ENCODE measurements around the gene TBC1D22A. TPM values are rescaled to one million over a fixed set of nuclear protein-coding genes. Genes with fewer than 3 reads are reported as not detected.

The TBC1D22A gene
- polyA plus RNA-seq, 1 experiment, result 19.8 TPM

DNA sequence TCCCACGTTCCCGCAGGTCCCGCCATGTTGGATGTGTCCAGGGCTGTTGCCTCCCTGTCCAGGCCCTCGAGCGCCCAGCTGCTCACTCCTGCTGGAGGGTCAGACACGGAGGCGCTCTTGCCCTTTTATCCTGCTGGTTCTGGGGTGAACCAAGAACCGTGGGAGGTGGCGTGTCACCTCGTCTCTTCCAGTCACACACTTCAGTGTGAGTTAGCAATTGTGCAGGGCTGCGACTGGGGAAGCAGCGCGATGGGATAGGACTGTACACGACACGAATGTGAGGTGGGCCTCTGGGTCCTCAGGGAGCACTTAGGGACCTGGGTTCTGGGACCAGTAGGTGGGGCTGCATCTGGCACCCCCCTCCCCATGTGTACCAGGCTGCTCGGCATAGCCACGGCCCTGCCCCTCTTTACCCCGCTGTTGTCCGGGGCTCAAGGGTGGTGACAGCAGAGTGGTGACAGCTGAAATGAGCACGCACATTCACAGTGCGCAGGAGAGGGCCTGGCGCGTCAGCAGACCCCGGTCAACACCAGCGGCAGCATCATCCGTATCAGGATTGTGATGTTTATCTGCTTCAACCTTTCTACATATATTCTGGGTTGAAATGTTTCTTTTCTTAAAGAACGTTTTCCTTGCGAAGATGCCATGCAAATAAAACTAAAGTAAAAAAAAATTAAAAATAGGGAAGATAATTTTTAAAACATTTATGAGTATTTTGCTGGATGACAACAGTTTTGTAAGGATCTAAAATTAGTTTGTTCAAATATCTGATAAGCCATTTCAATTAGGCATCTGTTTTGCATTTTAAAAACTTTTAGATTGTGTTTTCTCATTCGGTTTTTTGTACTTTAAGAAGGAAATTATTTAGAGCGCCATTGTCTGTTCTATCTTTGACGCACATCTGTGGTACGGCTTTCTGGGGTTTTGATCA lies 210.7 kb downstream of the TBC1D22A start:
- no peak overlapping the region for H3K4me3 ChIP-seq (ENCODE audit: low read depth, low read length)
- CTCF ChIA-PET, result no interaction called here
- POLR2A ChIA-PET, result no interaction called here

DNA sequence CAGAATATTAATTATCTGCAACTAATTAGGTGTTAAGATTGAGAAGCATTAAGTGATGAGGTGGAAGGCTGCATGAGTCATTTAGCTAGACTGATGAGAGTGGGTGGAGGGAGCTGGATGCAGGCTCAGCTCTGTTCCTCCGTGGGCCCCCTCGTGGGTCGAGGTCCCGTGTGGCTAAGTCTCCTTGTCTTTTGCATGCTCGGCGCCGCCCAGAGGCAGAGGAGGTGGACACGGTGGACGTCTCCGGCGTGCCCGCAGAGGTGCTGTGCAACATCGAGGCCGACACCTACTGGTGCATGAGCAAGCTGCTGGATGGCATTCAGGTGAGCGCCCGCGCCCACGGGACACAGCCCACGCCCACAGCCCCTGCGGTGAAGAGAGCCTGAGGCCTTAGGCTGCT lies 211.6 kb downstream of the TBC1D22A start:
- POLR2A ChIA-PET, result no interaction called here
- Histone ChIP-seq H3K4me3 (ENCODE audit: low read depth, low read length) (no peak overlapping the region), H3K9me3 (ENCODE audit: control insufficient read depth, insufficient read depth, low read length) (no peaks in the 10 kb centered on the region; the same call in 1 of the 2 replicates), H3K27me3 (ENCODE audit: control insufficient read depth, insufficient read depth, low read length) (no peaks in the 10 kb centered on the region), H3K27ac (ENCODE audit: low read depth, low read length) (no peak overlapping the region)
- no peak for DNase-seq (ENCODE audit: low read depth, low spot score)
- CTCF ChIA-PET, result no interaction called here
- TF ChIP-seq, protein P1, sequence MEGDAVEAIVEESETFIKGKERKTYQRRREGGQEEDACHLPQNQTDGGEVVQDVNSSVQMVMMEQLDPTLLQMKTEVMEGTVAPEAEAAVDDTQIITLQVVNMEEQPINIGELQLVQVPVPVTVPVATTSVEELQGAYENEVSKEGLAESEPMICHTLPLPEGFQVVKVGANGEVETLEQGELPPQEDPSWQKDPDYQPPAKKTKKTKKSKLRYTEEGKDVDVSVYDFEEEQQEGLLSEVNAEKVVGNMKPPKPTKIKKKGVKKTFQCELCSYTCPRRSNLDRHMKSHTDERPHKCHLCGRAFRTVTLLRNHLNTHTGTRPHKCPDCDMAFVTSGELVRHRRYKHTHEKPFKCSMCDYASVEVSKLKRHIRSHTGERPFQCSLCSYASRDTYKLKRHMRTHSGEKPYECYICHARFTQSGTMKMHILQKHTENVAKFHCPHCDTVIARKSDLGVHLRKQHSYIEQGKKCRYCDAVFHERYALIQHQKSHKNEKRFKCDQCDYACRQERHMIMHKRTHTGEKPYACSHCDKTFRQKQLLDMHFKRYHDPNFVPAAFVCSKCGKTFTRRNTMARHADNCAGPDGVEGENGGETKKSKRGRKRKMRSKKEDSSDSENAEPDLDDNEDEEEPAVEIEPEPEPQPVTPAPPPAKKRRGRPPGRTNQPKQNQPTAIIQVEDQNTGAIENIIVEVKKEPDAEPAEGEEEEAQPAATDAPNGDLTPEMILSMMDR (IDR thresholded peaks at IDR 0.05; ENCODE audit: low read depth, low read length), result no peak

More for the DNA sequence above, 210.7 kb downstream of the TBC1D22A start:
- no peaks in the 10 kb centered on the region for H3K27me3 ChIP-seq (ENCODE audit: control insufficient read depth, insufficient read depth, low read length)
- no peaks in the 10 kb centered on the region; the same call in 1 of the 2 replicates for H3K9me3 ChIP-seq (ENCODE audit: control insufficient read depth, insufficient read depth, low read length)
- no peak for DNase-seq (ENCODE audit: low read depth, low spot score)
- TF ChIP-seq, protein P1 (IDR thresholded peaks at IDR 0.05; ENCODE audit: low read depth, low read length), result no peak
- H3K27ac ChIP-seq (ENCODE audit: low read depth, low read length), result no peak overlapping the region

DNA sequence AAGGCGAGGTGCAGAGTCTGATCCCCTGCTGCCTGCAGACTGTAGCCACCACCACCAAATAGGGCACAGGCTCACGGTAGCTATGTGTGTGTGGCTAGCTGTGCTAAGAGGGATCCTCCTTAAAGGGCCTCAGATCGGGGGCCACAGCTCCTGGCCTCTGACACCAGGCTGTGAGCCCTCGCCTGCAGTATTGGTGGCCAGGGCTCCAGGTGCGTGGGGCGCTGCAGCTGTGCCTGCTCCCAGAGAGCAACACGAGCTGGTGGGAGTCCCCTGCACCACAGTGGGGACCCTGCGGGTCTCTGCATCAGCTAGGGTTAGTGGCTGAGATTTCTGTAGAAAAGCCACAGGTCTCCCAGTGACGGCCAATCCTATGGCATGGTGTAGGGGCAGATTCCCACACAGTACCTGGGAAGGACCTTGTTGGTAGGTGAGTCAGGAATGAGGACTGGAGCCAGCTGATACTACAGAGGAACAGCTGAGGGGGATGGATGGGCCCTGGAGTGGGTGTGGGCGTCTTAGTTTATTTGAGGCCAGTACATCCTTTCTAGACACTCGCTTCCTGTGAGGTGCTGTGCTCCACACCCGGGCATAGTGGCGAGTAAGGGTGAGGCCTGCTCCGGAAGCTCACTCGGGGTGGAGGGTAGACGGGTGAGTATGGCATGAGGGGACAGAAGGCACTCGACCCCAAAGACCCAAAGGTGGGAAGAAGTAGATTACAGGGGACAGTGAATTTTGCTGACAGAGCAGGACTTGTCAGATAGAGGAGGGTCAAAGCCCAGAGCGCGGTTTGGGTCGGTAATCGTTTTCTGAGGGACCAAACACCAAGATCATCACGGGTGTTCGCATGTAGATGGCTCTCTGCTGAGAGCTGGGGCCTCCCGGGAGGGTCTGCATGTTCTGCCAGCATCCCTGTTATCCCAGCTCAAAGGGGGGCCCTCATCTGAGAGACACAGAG lies 212.5 kb downstream of the TBC1D22A start:
- Histone ChIP-seq H3K4me3 (ENCODE audit: low read depth, low read length) (no peak overlapping the region), H3K27me3 (ENCODE audit: control insufficient read depth, insufficient read depth, low read length) (no peaks in the 10 kb centered on the region), H3K27ac (ENCODE audit: low read depth, low read length) (no peak overlapping the region), H3K9me3 (ENCODE audit: control insufficient read depth, insufficient read depth, low read length) (no peaks in the 10 kb centered on the region; the same call in 1 of the 2 replicates)
- TF ChIP-seq, protein P1 (IDR thresholded peaks at IDR 0.05; ENCODE audit: low read depth, low read length), result no peak
- POLR2A ChIA-PET, result no interaction called here
- CTCF ChIA-PET, result no interaction called here
- DNase-seq (ENCODE audit: low read depth, low spot score), result no peak

DNA sequence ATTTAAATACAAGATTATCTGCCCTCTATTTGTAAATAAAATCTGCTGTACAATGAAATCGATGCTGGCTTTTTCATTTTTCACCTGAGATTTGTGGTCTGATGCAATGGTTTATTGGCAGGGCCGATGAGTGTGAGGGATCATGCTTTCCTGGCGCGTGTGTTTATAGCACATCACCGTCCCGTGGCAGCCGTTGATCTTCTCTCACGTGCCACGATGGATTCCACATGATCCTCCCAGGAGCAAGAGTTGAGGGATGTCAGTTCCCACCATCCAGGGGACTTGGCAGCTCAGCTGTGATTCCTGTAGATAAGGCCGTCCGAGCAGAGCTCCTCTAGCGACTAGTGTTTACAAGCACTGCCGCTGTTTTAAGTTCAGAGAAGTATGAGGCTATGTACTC lies 213.7 kb downstream of the TBC1D22A start:
- Histone ChIP-seq H3K27me3 (ENCODE audit: control insufficient read depth, insufficient read depth, low read length) (no peaks in the 10 kb centered on the region), H3K27ac (ENCODE audit: low read depth, low read length) (no peak overlapping the region), H3K4me3 (ENCODE audit: low read depth, low read length) (no peak overlapping the region), H3K9me3 (ENCODE audit: control insufficient read depth, insufficient read depth, low read length) (no peaks in the 10 kb centered on the region; the same call in 1 of the 2 replicates)
- TF ChIP-seq, protein P1 (IDR thresholded peaks at IDR 0.05; ENCODE audit: low read depth, low read length), result no peak
- CTCF ChIA-PET, result no interaction called here
- DNase-seq (ENCODE audit: low read depth, low spot score), result no peak
- POLR2A ChIA-PET, result no interaction called here

All from AG04450 (cell line).